ENCODE measurements around the gene C3orf18. TPM values are rescaled to one million over a fixed set of nuclear protein-coding genes. Genes with fewer than 3 reads are reported as not detected.
A peak's percentile ranks its signal among the peaks of the same experiment; 100 is the strongest.

The C3orf18 gene
- total and polyA plus RNA-seq, 3 experiments from 2014 or later = 11.5 to 15.8 (median 13.0) TPM

DNA sequence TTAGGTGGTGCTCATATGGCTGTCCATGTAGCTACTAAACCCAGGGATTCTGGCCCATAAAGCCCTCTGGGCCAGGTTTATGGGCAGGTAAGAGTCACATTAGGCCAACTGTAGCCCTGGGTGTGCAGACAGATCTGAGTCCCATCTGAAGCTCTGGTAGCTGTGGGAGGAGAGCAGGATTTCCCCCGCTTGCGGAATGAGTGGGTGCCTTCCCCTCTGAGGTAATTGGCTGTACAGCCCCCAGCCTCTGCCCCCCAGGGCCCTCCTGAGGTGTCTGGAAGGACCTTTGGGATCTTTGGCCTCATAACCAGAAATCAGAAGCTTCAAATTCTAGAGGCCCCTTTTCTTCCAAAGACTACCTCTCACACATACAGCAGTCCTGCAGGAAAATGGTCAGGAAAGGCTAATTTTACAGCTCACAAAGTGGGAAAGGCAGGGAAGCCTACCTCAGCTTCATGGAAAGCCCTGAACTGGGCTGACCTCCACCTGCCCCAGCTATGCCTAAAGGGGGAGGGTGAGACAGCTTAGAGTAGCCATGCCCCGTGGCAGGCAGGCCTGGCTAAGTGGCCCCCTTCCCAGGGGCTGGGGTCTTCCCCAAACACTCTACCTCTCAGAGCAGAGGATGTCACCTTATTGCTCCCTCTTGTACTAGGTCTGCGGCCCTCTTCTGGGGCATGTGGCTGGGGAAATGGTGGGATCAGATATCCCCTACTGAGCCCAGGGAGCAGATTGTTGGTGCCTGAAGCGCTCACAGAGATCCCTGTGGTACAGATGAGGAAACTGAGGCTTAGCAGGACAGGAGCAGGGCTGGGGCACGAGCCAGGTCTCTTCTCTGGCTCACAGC is 18.6 kb upstream of the C3orf18 start:
- H3K4me3 Mint-ChIP-seq = no peak overlapping the region
- no peaks in the 10 kb centered on the region for H3K9me3 Mint-ChIP-seq
- H3K27me3 Mint-ChIP-seq = no peaks in the 10 kb centered on the region
- H3K36me3 Mint-ChIP-seq = peaks cover 0 to 30% (median 3%) of the 10 kb centered on the region in 3 donors
- Histone ChIP-seq H3K4me3 (ENCODE audit: low read length) (no peak overlapping the region), H3K4me1 (ENCODE audit: insufficient read depth, low read length) (peaks cover 62% of the 10 kb centered on the region), H3K27me3 (ENCODE audit: insufficient read depth, low read length, poor library complexity, severe bottlenecking) (no peaks in the 10 kb centered on the region), H3K36me3 (ENCODE audit: insufficient read depth, low read length) (no peaks in the 10 kb centered on the region), H3K9me3 (ENCODE audit: low read length) (no peaks in the 10 kb centered on the region), H3K27ac (ENCODE audit: low read depth, low read length) (peak overlapping the region; percentile 16)
- POLR2A ChIA-PET = interaction anchor here (1.0 to 1.7 kb wide), 3 partner anchors 14 to 18 kb away, joined by 3 to 20 read pairs (median 3); partner anchors contain the start of gene C3orf18
- peak overlapping the region in 3 of 8 donors; percentile 17 to 88 (median 42) for H3K27ac Mint-ChIP-seq
- H3K4me1 Mint-ChIP-seq = peaks cover 49 to 67% (median 59%) of the 10 kb centered on the region in 3 donors
- CTCF ChIA-PET = interaction anchor here (10.7 to 11.1 kb wide), 2 partner anchors 15 to 26 kb away, joined by 176 to 293 read pairs; partner anchors contain the start of genes C3orf18, CISH, HEMK1 and MAPKAPK3
- DNase-seq = no peak

DNA sequence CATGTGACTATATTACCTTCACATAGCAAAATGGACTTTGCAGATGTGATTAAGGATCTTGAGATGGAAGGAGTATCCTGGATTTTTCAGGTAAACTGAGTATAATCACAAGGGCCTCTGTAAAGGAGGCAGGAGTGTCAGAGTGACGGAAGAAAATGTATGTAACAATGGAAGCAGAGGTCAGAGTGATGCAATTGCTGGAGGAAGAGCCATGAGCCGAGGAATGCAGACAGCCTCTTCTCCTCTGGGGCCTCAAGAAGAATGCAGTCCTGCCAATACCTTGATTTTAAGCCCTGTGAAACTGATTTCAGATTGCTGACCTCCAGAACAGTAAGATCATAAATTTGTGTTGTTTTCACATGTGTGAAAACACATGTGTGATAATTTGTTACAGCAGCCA is 16.8 kb upstream of the C3orf18 start:
- no peaks in the 10 kb centered on the region for H3K27me3 ChIP-seq (ENCODE audit: insufficient read depth, low read length, poor library complexity, severe bottlenecking)
- no peak for DNase-seq
- ChIA-PET POLR2A (no interaction called here), CTCF (interaction anchor here (18.9 kb wide), 1 partner anchor 26 kb away, joined by 724 read pairs; the partner anchor contains the start of genes CISH and MAPKAPK3)
- no peaks in the 10 kb centered on the region for H3K9me3 Mint-ChIP-seq
- no peaks in the 10 kb centered on the region for H3K9me3 ChIP-seq (ENCODE audit: low read length)
- H3K4me3 Mint-ChIP-seq = no peak overlapping the region
- H3K36me3 Mint-ChIP-seq = peaks cover 0 to 41% (median 3%) of the 10 kb centered on the region in 3 donors
- no peaks in the 10 kb centered on the region for H3K27me3 Mint-ChIP-seq
- H3K4me1 Mint-ChIP-seq = peaks cover 40 to 65% (median 53%) of the 10 kb centered on the region in 3 donors
- H3K36me3 ChIP-seq (ENCODE audit: insufficient read depth, low read length) = no peaks in the 10 kb centered on the region
- H3K27ac ChIP-seq (ENCODE audit: low read depth, low read length) = no peak overlapping the region
- peak overlapping the region in 3 of 8 donors; percentile 1 to 76 (median 57) for H3K27ac Mint-ChIP-seq
- no peak overlapping the region for H3K4me3 ChIP-seq (ENCODE audit: low read length)
- H3K4me1 ChIP-seq (ENCODE audit: insufficient read depth, low read length) = peaks cover 54% of the 10 kb centered on the region

DNA sequence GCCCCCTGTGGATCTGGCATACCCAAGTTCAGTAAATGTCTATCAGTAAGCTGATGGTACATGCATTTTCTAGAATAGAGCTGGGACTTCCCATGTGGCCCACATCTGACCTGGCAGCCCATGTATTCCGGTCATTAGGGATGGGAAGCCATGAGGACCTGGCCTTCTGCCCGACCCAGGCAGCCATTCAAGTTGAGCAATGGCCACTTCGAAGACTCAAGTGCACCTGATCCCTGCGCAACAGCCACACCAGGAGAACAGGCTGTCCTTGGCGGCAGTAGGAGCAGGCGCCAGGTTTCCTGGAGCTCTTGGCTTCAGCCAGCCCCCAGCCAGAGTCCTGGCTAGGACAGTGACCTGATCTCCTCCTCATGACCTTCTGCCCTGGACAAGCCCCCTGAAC is 16.4 kb upstream of the C3orf18 start:
- Histone ChIP-seq H3K9me3 (ENCODE audit: low read length) (no peaks in the 10 kb centered on the region), H3K27me3 (ENCODE audit: insufficient read depth, low read length, poor library complexity, severe bottlenecking) (no peaks in the 10 kb centered on the region), H3K4me1 (ENCODE audit: insufficient read depth, low read length) (peaks cover 49% of the 10 kb centered on the region), H3K4me3 (ENCODE audit: low read length) (no peak overlapping the region), H3K27ac (ENCODE audit: low read depth, low read length) (no peak overlapping the region), H3K36me3 (ENCODE audit: insufficient read depth, low read length) (no peaks in the 10 kb centered on the region)
- no peak overlapping the region for H3K4me3 Mint-ChIP-seq
- no peaks in the 10 kb centered on the region for H3K9me3 Mint-ChIP-seq
- DNase-seq = no peak
- H3K4me1 Mint-ChIP-seq = peaks cover 37 to 65% (median 50%) of the 10 kb centered on the region in 3 donors
- ChIA-PET CTCF (interaction anchor here (4.3 to 18.9 kb wide), 2 partner anchors 12 to 27 kb away, joined by 21 to 724 read pairs; partner anchors contain the start of genes CISH and MAPKAPK3), POLR2A (interaction anchor here (0.7 kb wide), 1 partner anchor 14 kb away, joined by 3 read pairs; the partner anchor contains the start of gene HEMK1)
- peak overlapping the region in 4 of 8 donors; percentile 9 to 76 (median 64) for H3K27ac Mint-ChIP-seq
- H3K36me3 Mint-ChIP-seq = peaks cover 0 to 45% (median 3%) of the 10 kb centered on the region in 3 donors
- no peaks in the 10 kb centered on the region for H3K27me3 Mint-ChIP-seq

DNA sequence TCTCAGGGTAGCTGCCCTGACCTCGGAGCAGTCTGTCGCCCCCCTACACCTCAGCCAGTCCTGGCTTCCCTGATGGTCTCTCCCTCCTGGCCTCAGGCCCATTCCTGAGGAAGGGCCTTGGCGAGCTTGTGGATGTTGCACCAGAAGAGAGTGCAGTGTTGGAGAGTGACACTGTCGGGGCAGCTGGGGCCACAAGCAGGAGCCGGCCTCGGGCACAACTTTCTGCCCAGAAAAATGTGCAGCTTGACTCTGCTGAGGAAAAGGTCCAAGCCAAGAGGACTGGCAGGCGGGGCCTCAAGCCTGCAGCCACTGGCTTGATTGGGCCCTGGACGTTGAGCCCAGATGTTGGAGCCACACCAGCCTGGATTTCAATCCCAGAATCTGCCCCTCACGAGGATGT is 14.5 kb upstream of the C3orf18 start:
- H3K27ac ChIP-seq (ENCODE audit: low read depth, low read length) = no peak overlapping the region
- peaks cover 7% of the 10 kb centered on the region for H3K36me3 ChIP-seq (ENCODE audit: insufficient read depth, low read length)
- CTCF ChIA-PET = interaction anchor here (1.2 to 18.9 kb wide), 3 partner anchors 8 to 28 kb away, joined by 4 to 724 read pairs (median 21); partner anchors contain the start of genes CISH and MAPKAPK3
- Mint-ChIP-seq H3K36me3 (peaks cover 0 to 57% (median 3%) of the 10 kb centered on the region in 3 donors), H3K9me3 (no peaks in the 10 kb centered on the region), H3K4me1 (peaks cover 24 to 59% (median 32%) of the 10 kb centered on the region in 3 donors), H3K27ac (peak overlapping the region in 2 of 8 donors; percentile 29 to 66), H3K4me3 (no peak overlapping the region), H3K27me3 (no peaks in the 10 kb centered on the region)
- no peak for DNase-seq
- POLR2A ChIA-PET = interaction anchor here (1.8 kb wide), 1 partner anchor 28 kb away, joined by 6 read pairs; no protein-coding TSS in a partner anchor
- H3K4me3 ChIP-seq (ENCODE audit: low read length) = no peak overlapping the region
- no peaks in the 10 kb centered on the region for H3K9me3 ChIP-seq (ENCODE audit: low read length)
- no peaks in the 10 kb centered on the region for H3K27me3 ChIP-seq (ENCODE audit: insufficient read depth, low read length, poor library complexity, severe bottlenecking)
- peaks cover 47% of the 10 kb centered on the region for H3K4me1 ChIP-seq (ENCODE audit: insufficient read depth, low read length)

DNA sequence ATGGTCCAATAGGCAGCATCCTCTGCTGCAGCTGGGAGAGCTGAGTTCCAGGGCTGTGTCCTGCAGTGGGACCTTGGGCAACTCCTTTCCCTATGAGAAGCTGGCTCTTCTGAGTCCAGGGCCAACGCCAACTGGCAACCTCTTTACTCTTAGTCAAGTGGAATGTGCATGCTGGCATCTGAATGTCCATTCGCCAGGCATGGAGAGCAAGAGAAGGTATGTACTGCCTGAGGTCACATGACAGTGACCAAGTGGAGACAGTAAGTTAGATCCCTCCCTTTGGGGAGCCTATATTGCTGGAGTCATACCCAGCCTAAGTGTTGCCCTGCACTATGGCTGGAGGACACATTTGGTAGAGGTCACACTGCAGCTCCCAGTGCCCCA is 13.9 kb upstream of the C3orf18 start:
- H3K27ac ChIP-seq (ENCODE audit: low read depth, low read length) = no peak overlapping the region
- ChIA-PET CTCF (interaction anchor here (0.9 to 18.9 kb wide), 5 partner anchors 9 to 29 kb away, joined by 3 to 724 read pairs (median 5); partner anchors contain the start of genes CISH, HEMK1 and MAPKAPK3), POLR2A (interaction anchor here (1.8 kb wide), 1 partner anchor 28 kb away, joined by 6 read pairs; no protein-coding TSS in a partner anchor)
- Mint-ChIP-seq H3K36me3 (peaks cover 0 to 58% (median 3%) of the 10 kb centered on the region in 3 donors), H3K27ac (peak overlapping the region in 4 of 8 donors; percentile 61 to 77 (median 72)), H3K27me3 (no peaks in the 10 kb centered on the region), H3K4me1 (peaks cover 26 to 60% (median 30%) of the 10 kb centered on the region in 3 donors), H3K4me3 (no peak overlapping the region), H3K9me3 (no peaks in the 10 kb centered on the region)
- H3K36me3 ChIP-seq (ENCODE audit: insufficient read depth, low read length) = peaks cover 7% of the 10 kb centered on the region
- no peaks in the 10 kb centered on the region for H3K9me3 ChIP-seq (ENCODE audit: low read length)
- H3K4me1 ChIP-seq (ENCODE audit: insufficient read depth, low read length) = peaks cover 47% of the 10 kb centered on the region
- H3K4me3 ChIP-seq (ENCODE audit: low read length) = no peak overlapping the region
- no peaks in the 10 kb centered on the region for H3K27me3 ChIP-seq (ENCODE audit: insufficient read depth, low read length, poor library complexity, severe bottlenecking)
- DNase-seq = no peak

DNA sequence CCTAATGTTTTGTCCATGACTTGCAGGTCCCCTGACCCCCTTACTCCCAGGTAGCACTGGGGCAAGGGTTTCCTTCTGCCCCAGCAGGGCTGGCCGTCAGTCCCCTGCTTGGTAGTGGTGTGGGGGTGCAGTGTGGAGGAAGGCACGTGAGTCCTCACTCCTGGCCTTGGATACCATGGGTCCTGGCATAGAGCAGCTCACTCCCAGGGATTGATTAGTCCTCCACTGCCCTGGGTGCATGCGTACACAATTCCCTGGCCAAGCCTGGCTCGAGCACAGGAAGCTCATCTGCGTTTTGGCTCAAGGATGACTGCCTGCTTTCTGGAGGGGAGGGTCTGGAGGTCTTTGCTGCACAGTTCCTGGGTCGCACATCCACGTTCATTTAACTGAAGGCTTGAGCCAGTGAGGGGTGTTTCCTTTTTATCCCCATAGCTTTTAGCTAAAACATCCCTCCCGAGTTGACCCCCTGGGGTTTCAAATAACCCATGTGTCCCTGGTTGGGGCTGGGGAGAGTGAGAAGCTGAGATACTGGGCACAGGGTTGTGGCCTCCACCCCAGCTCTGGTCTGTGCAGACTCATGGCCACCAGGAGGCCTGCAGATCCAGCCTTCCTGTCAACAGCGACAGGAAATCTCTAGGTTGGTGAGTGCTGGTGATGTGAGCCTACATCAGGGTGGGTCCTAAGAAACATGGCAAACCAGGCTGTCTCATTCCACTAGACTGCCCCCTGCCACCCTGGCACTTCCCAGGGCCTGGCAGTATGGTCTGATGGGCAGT is 13.3 kb upstream of the C3orf18 start:
- H3K9me3 ChIP-seq (ENCODE audit: low read length) = no peaks in the 10 kb centered on the region
- no peaks in the 10 kb centered on the region for H3K27me3 ChIP-seq (ENCODE audit: insufficient read depth, low read length, poor library complexity, severe bottlenecking)
- Mint-ChIP-seq H3K27me3 (no peaks in the 10 kb centered on the region), H3K9me3 (no peaks in the 10 kb centered on the region), H3K4me3 (no peak overlapping the region), H3K4me1 (peaks cover 32 to 66% (median 36%) of the 10 kb centered on the region in 3 donors), H3K27ac (peak overlapping the region in 5 of 8 donors; percentile 40 to 77 (median 66)), H3K36me3 (peaks cover 0 to 60% (median 3%) of the 10 kb centered on the region in 3 donors)
- peaks cover 50% of the 10 kb centered on the region for H3K4me1 ChIP-seq (ENCODE audit: insufficient read depth, low read length)
- H3K27ac ChIP-seq (ENCODE audit: low read depth, low read length) = no peak overlapping the region
- peaks cover 7% of the 10 kb centered on the region for H3K36me3 ChIP-seq (ENCODE audit: insufficient read depth, low read length)
- DNase-seq = no peak
- POLR2A ChIA-PET = interaction anchor here (1.0 to 1.8 kb wide), 2 partner anchors 21 to 29 kb away, joined by 4 to 6 read pairs; no protein-coding TSS in a partner anchor
- CTCF ChIA-PET = interaction anchor here (0.9 to 18.9 kb wide), 5 partner anchors 9 to 72 kb away, joined by 3 to 724 read pairs (median 5); partner anchors contain the start of genes CISH, HEMK1 and MAPKAPK3
- H3K4me3 ChIP-seq (ENCODE audit: low read length) = no peak overlapping the region

DNA sequence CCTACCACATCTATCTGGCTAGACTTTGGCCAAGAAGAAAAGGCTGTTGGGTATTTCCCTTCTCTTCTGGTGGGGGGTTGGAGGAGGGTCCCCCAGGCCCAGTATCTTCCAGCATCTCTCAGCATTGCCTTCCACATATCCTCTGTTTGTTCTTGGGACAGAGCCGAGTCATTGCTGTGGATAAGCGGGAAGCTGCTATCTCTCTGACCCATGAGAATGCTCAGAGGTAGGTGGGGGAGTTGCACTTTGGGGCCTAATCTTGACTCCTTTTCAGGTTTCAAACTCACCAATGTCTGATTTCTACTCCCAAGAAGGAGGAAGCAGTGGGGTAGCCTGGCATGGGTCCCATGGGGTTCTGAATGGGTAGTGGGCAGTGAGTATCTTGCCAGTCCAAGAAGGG is 9.8 kb upstream of the C3orf18 start:
- DNase-seq = no peak
- H3K9me3 Mint-ChIP-seq = no peaks in the 10 kb centered on the region
- H3K4me1 Mint-ChIP-seq = peaks cover 54 to 82% (median 56%) of the 10 kb centered on the region in 3 donors
- Histone ChIP-seq H3K36me3 (ENCODE audit: insufficient read depth, low read length) (peaks cover 7% of the 10 kb centered on the region), H3K4me1 (ENCODE audit: insufficient read depth, low read length) (peaks cover 83% of the 10 kb centered on the region), H3K27ac (ENCODE audit: low read depth, low read length) (peak overlapping the region; percentile 33), H3K27me3 (ENCODE audit: insufficient read depth, low read length, poor library complexity, severe bottlenecking) (no peaks in the 10 kb centered on the region), H3K9me3 (ENCODE audit: low read length) (no peaks in the 10 kb centered on the region), H3K4me3 (ENCODE audit: low read length) (no peak overlapping the region)
- CTCF ChIA-PET = interaction anchor here (1.4 to 18.9 kb wide), 4 partner anchors 13 to 76 kb away, joined by 6 to 724 read pairs (median 92); partner anchors contain the start of genes CISH and MAPKAPK3
- peak overlapping the region; percentile 52 to 98 (median 78) for H3K27ac Mint-ChIP-seq
- POLR2A ChIA-PET = no interaction called here
- H3K4me3 Mint-ChIP-seq = peak overlapping the region in 3 of 7 donors; percentile 15 to 44 (median 28)
- H3K27me3 Mint-ChIP-seq = peaks cover 0 to 2% of the 10 kb centered on the region in 2 donors
- H3K36me3 Mint-ChIP-seq = peaks cover 0 to 41% (median 2%) of the 10 kb centered on the region in 3 donors

Measured in CD8-positive, alpha-beta memory T cell (primary cell).